ENCODE data around the gene C1GALT1C1L. TPM values are rescaled to one million over a fixed set of nuclear protein-coding genes. Genes with fewer than 3 reads are reported as not detected.

Gene C1GALT1C1L
- total RNA-seq, 1 experiment from 2014 or later = not detected

- no peaks in the 10 kb centered on the region for H3K4me1 Mint-ChIP-seq
- no peak overlapping the region for H4K91ac ChIP-seq (ENCODE audit: insufficient read length, low read depth, low read length)
- H3K18ac ChIP-seq (ENCODE audit: insufficient read length, low read depth, low read length) = no peak overlapping the region
- no peak overlapping the region for H3K14ac ChIP-seq (ENCODE audit: insufficient read depth, low read length)
- no peak overlapping the region for H2BK15ac ChIP-seq (ENCODE audit: low read depth, low read length)
- H3T11ph ChIP-seq (ENCODE audit: low read length) = no peak overlapping the region
- TF ChIP-seq CTCF (conservative IDR thresholded peaks at IDR 0.05) = no peak
- H3K4ac ChIP-seq (ENCODE audit: low read depth, low read length) = no peak overlapping the region
- no peak overlapping the region for H4K8ac ChIP-seq (replicated peaks; ENCODE audit: insufficient read length, low read depth, low read length)
- H3K27me3 Mint-ChIP-seq (ENCODE audit: low read depth) = no peaks in the 10 kb centered on the region; the same call in 1 of the 2 replicates
- no peaks in the 10 kb centered on the region for H3K79me1 ChIP-seq (ENCODE audit: insufficient read depth, low read depth, low read length, poor library complexity, severe bottlenecking)
- H4K5ac ChIP-seq (ENCODE audit: insufficient read length, low read depth, low read length) = no peak overlapping the region
- peaks cover 0 to 8% (median 0%) of the 10 kb centered on the region in 3 experiments; a peak in 3 of 7 replicates for H3K36me3 Mint-ChIP-seq (ENCODE audit: insufficient read depth in 1 of 3, low read depth in 3 of 3)
- no peak overlapping the region for H3K23ac ChIP-seq (ENCODE audit: insufficient read length, low read depth, low read length)
- no peaks in the 10 kb centered on the region for H3K9me3 ChIP-seq (ENCODE audit: control insufficient read depth, low read depth, low read length)
- H3K23me2 ChIP-seq (ENCODE audit: insufficient read length, low read depth, low read length, poor library complexity, severe bottlenecking) = no peaks in the 10 kb centered on the region
- DNase-seq = no peak
- H3K27ac ChIP-seq (ENCODE audit: insufficient read length, low read depth, low read length) = no peak overlapping the region
- H3K56ac ChIP-seq (ENCODE audit: insufficient read length, low read depth, low read length) = no peak overlapping the region
- no peak overlapping the region for H2BK120ac ChIP-seq (ENCODE audit: low read depth, low read length, poor library complexity, severe bottlenecking)
- no peak overlapping the region for H3K4me2 ChIP-seq (ENCODE audit: insufficient read depth, insufficient read length, low read length)
- no peak overlapping the region for H2BK5ac ChIP-seq (ENCODE audit: insufficient read length, low read length)
- H3K9me3 Mint-ChIP-seq = peaks cover 4 to 8% of the 10 kb centered on the region in 2 experiments; a peak in 4 of 5 replicates
- H2AK5ac ChIP-seq (ENCODE audit: insufficient read length, low read length) = no peak overlapping the region
- H4K20me1 ChIP-seq (ENCODE audit: control insufficient read depth, insufficient read depth, insufficient read length) = no peaks in the 10 kb centered on the region
- H3K27me3 ChIP-seq (ENCODE audit: insufficient read depth, low read length) = no peaks in the 10 kb centered on the region
- H3K4me3 Mint-ChIP-seq = no peak overlapping the region
- no peak overlapping the region for H2BK20ac ChIP-seq (ENCODE audit: low read depth, low read length, poor library complexity, severe bottlenecking)
- H2AFZ ChIP-seq (ENCODE audit: low read length) = no peak overlapping the region
- H2BK12ac ChIP-seq (ENCODE audit: insufficient read length, low read depth, low read length) = no peak overlapping the region
- peak overlapping the region in 1 of 3 experiments; percentile 41; a peak in 1 of 7 replicates for H3K27ac Mint-ChIP-seq
- no peak overlapping the region for H3K9ac ChIP-seq (ENCODE audit: extremely low read depth, insufficient read length, low read length)
- no peaks in the 10 kb centered on the region for H3K79me2 ChIP-seq (ENCODE audit: insufficient read depth, low read length)
- no peaks in the 10 kb centered on the region for H3K4me1 ChIP-seq (ENCODE audit: insufficient read depth, low read length)
- WGBS (ENCODE audit: extremely low coverage, insufficient read length, low lambda C conversion rate) = no CpG with 5 or more reads among the region's 1 CpG
Observed at GRCh38 chr2:43643680-43644079, 32.5 kb downstream of the C1GALT1C1L start.
